GM19238 (cell line): ENCODE results near the gene CDV3.

Experiments used
- DNase-seq: peaks from one replicate; pipeline ENCODE4 v3.0.0; 2011; ENCODE audit warnings: low spot score; ENCODE audit not compliant: insufficient read length

CDV3 gene

GRCh38 chr3:133568294-133569014, 5.0 kb upstream of the CDV3 start:
- no peak for DNase-seq

GRCh38 chr3:133570139-133570936, 3.1 kb upstream of the CDV3 start:
- no peak for DNase-seq

DNA sequence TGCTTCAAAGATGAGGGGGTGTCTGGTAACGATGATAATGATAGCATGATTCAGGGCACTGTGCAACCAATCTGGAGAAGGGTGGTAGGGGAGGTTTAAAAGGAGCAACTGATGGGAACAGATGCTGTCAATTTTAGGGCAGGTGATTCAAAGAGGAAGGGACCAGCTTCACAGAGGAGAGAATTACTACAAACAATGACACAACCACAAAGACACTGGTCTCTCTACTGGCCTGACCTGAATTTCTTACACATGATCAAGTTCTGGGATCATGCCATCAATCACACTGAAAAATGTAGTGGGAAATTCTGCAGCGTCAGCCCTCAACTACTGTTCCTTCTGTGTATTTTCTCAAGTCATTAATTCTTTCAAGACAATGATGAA, 2.6 kb upstream of the CDV3 start:
- DNase-seq = no peak

DNA sequence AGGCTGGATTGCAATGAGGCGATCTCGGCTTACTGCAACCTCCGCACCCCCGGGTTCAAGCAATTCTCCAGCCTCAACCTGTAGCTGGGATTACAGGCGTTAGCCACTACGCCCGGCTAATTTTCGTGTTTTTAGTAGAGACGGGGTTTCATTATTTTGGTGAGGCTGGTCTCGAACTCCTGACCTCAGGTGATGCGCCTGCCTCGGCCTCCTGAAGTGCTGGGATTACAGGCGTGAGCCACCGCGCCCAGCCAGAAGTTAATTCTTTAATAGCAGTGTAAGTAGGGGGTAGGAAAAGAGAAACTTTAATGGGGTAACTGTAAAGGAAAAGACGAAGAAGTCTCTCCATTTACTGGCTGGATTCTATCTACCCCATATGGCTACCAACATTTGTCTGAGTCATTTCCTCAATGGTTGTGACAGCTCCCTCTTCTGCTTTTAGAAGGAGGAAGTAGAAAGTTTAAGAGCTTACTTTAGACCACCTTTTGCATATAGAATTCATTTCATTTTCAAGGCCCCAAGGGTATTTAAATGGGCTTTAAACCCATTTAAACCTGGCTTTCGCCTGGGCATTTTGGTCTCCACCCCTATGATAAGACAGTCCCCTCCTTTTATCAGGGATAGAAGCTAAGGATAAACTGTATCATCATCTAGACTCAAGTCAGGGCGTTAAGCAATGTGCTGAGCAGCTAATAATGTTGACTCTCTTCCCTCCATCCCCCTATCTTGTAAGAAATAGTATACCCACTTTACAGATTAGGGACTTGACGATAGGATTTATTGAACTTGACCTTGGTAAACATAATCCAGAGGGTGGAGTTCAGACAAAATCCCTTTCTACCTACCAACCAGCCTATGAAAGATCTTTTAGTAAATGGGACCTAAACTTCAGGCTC, 1.1 kb upstream of the CDV3 start:
- DNase-seq = no peak

DNA sequence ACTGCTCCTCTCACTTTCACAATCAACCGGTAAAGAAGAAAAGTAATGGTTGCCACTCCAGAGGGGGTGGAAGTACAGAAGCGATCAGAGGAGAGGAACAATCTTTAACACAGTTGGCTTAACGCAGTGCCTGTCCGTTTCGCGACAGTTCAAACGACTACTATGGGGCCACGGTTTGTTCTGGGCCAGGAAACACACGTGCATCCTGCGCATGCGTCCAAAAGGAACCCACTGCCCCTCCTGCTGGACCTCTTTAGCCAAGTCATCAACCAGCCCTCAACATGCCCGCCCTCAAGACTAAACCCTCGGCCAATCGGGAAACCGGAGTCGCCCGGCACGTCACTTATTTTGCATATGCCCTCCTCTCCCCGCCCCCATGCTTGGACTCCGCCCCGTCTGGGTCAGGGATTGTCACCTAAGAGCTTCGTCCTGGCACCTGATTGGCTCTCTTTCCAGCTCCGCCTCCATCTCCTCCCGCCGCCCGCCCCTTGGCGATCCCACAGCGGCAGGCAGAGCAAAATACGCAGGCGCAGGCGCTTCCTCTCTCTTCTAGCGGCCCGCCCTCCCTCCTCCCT, 345 bp upstream of the CDV3 start:
- DNase-seq = peak; percentile 68

DNA sequence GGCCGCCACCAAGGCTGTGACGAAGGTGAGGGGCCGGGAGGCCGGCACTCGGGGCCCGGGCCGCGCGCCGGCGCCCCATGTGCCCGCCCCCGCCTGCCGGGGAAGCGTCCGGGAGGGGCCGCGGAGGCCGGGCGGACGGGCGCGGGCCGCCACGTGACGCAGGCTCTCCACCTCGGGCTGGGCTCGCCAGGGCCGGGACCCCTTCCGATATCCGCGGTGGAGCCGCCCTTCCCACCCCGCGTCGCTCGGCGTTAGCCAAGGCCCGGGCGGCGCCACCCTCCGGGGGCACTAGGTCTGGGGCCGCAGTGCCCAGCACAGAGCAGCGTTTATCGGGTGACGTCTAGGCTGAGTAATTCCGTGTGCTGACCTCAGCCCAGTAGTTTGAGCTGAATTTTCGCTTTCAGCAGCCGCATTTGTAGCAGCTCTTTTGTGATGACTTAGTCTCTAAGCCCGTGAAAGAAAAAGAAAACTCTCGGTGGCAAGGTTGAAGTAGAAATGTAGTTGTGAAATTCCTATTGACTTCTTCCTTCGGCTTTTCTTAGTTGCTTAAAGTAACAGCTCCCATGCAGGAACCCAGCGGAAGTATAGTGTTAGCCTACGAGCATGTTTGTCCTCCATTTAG, 885 bp downstream of the CDV3 start:
- peak; percentile 24 for DNase-seq

GRCh38 chr3:133575086-133575485, 1.6 kb downstream of the CDV3 start:
- no peak for DNase-seq

DNA sequence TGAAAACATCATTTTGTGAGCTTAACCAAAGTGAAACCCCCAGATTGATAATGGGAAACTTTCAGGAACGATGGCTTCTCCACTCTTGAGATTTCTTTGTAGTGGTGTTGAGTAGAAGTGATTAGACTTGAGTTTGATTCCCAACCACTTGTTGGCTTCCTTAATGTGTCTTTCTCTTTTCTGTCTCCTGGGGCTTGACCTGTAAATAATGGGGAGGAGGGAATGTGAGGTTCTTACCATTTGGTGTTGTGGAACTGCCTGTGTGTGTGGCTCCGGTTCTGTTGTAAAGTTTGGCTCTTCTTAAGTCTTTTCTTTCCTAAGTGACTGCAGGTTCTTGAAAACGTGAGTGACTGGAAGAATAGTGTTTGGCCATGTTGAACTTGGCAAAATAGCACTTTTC, 2.7 kb downstream of the CDV3 start:
- DNase-seq = no peak

DNA sequence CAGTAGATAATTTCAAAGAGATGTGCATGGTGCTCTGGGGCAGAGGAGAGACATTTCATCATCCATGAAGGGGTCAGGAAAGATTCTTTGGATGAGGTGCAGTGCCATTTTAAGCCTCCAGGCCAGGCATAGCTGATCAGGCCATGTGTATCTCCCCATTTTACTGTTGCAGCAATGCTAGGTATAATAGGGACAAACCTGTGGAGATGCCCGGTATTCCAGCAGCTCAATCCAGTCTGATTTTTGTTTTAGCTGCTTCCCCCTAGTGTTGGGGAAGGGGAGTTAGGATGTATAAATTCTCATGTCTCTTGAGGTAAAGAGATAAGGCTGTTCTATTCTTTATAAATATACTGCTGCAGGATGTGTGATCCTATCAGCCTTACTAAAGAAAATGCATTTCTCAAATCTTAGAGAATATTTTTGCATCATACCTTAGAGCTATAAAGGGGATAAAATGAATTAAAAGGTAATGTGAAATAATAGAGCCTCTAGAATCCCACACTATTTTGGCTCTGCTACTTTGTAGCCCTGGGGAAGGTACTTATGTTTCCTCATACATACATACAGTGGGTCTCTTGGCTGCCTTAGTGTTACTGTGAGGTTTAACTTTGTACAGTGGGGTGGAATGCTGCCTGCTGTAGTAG, 5.2 kb downstream of the CDV3 start:
- no peak for DNase-seq

DNA sequence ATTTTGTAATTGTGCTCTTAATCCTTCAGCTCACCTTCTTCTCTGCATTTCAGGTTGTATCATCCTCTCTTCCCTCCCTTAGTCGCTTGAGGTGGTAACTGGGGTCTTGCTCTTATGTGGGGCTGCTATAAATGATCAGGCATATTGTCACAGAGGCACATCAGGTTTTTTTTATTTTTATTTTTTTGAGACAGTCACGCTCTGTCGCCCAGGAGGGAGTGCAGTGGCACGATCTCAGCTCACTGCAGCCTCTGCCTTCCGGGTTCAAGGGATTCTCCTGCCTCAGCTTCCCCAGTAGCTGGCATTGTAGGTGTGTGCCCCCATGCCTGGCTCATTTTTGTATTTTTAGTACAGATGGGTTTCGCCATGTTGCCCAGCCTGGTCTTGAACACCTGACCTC, 9.9 kb downstream of the CDV3 start:
- DNase-seq = no peak

DNA sequence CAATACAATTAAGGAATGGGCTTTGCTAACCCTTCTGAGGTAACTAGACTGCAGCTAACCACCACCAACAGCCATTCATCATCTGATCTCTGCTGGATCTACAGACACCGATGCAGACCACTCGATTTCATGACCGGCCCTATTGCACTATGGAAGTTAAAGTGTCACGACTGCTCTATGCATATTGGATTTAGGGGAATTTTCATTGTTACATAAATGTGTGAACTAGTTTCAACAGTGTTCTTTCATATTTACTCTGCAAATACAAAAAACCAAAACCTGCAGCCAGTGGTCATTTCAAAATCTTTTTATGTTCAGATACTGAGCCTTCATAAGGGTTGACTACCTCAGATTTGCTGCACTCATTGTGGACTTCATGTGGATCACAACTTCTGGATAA, 14.5 kb downstream of the CDV3 start:
- no peak for DNase-seq

GRCh38 chr3:133588784-133589465, 15.4 kb downstream of the CDV3 start:
- DNase-seq = no peak

DNA sequence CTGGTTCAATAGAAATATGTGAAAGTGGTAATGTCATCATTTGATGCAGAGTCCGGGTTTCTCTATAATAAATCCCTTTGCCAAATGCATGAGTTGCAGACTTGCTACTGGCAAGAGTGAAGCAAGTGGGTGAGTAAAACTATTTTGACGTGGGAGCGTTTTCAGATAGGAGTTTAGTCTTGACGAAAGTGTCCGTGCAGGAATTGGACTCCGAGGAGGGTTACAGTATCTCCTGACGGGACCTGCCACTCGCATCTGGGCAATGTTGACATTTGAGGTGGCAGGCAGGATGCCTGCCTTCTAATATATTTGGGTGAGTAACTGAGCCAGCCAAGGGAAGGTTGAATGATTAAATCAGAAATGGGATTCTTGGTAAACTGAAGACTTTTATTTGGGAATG, 16.0 kb downstream of the CDV3 start:
- DNase-seq = no peak

DNA sequence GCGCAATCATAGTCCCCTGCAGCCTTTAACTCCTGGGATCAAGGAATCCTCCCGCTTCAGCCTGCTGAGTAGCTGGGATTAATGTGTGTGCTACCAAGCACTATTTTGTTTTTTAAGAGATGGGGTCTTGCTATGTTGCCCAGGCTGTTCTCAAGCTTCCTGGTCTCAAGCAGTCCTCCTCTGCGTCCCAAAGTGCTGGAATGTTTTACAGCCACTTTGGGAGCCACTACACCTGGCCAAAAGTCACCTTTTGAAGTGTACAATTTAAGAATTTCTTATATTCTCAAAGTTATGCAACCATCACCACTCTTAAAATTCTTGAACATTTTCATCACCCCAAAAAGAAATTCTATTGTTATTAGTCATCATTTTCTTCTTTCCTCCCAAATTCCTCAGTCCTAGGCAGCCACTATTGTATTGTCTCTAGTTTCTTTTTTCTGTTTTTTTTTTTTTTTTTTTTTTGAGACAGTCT, 17.8 kb downstream of the CDV3 start:
- DNase-seq = no peak

- no peak for DNase-seq
Observed at GRCh38 chr3:133592843-133593242, 19.4 kb downstream of the CDV3 start.

- no peak for DNase-seq
Observed at GRCh38 chr3:133593243-133593642, 19.8 kb downstream of the CDV3 start.

DNA sequence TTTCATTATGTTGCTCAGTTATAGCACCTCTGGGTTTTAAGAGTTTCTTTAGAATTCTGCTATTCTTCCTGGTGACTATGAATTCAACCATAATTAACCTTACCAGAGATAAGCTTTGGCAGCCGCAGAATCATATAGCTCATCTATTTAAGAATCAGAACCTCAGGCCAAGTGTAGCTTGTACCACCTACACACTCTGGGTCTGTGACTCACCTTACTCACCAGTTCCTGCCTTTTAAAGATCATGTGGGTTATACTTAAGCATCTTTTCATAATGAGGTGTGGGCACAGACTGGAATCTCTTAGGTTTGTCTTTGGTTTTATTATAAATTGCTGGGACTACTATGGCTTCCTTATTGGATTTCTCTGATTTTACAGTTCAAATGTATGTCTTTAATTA, 21.9 kb downstream of the CDV3 start:
- DNase-seq = no peak

- no peak for DNase-seq
Observed at GRCh38 chr3:133598405-133598804, 24.9 kb downstream of the CDV3 start.

DNA sequence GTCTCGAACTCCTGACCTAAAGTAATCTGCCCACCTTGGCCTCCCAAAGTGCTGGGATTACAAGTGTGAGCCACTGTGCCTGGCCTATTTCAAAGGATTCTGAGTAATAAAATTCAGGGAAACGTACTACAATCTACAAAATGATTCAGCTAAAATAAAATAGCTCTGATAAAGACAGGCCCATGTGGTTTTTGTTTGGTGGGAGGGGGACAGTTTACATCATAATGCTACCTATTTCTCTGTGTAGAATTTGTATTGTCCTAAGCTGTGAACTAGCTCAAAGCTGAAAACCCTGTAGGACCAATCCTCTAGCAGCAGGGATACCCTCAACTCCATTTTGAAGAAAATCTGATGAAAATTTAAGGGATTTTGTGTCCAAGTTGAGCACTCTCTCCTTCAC, 25.8 kb downstream of the CDV3 start:
- DNase-seq = no peak

- no peak for DNase-seq
Observed at GRCh38 chr3:133600572-133601081, 27.1 kb downstream of the CDV3 start.
